Lung (tissue), 12 donors: ENCODE data around the gene BRD4. TPM values are rescaled to one million over a fixed set of nuclear protein-coding genes. Genes with fewer than 3 reads are reported as not detected.

Experiments used
- ATAC-seq: fragments of 200-7000 bp; cut with Tn5 transposase; one replicate; pipeline ENCODE4 v1.9.1; 2020; ENCODE audit warnings: moderate number of reproducible peaks; ENCODE audit not compliant: insufficient read depth, low FRiP score
- DNase-seq, 3 donors: peaks; one replicate each; pipeline ENCODE4 v3.0.0-alpha.2; 2013 to 2017
- H3K27ac ChIP-seq, 2 donors: one replicate each; pipeline ENCODE4 v1.5.1; 2013; ENCODE audit warnings: mild to moderate bottlenecking in 2 of 2, moderate library complexity in 2 of 2, control low read depth in 1 of 2, inconsistent platforms in 1 of 2, low read depth in 1 of 2, low read length in 1 of 2
- H3K27me3 ChIP-seq, 3 donors: one replicate each; pipeline ENCODE4 v1.5.1; 2013; ENCODE audit warnings: low read length in 2 of 3; ENCODE audit not compliant: control insufficient read depth in 3 of 3, insufficient read depth in 3 of 3
- H3K36me3 ChIP-seq, 4 donors: one replicate each; pipeline ENCODE4 v1.5.1; 2013; ENCODE audit warnings: low read length in 4 of 4, mild to moderate bottlenecking in 1 of 4, moderate library complexity in 1 of 4; ENCODE audit not compliant: control insufficient read depth in 4 of 4, insufficient read depth in 4 of 4
- H3K4me1 ChIP-seq, 5 donors: one replicate each; pipeline ENCODE4 v1.5.1; 2013; ENCODE audit warnings: low read length in 5 of 5, mild to moderate bottlenecking in 2 of 5, moderate library complexity in 1 of 5; ENCODE audit not compliant: control insufficient read depth in 5 of 5, insufficient read depth in 5 of 5
- H3K4me3 ChIP-seq: one replicate; pipeline ENCODE4 v1.5.1; 2013; ENCODE audit warnings: mild to moderate bottlenecking, control low read depth, moderate library complexity
- H3K9ac ChIP-seq, 2 donors: one replicate each; pipeline ENCODE4 v1.5.1; 2013; ENCODE audit warnings: low read length in 2 of 2, control low read depth in 1 of 2; ENCODE audit not compliant: insufficient read depth in 1 of 2
- H3K9me3 ChIP-seq, 4 donors: one replicate each; pipeline ENCODE4 v1.5.1; 2013; ENCODE audit warnings: low read length in 3 of 4, mild to moderate bottlenecking in 1 of 4, moderate library complexity in 1 of 4; ENCODE audit not compliant: control insufficient read depth in 4 of 4, insufficient read depth in 3 of 4
- CTCF ChIP-seq: IDR thresholded peaks from 2 replicates; pipeline ENCODE4 v1.5.1; 2012; ENCODE audit warnings: mild to moderate bottlenecking; ENCODE audit errors: control extremely low read depth, extremely low read depth
- WGBS, 2 donors: extraction: QIAGEN DNeasy Blood & Tissue Kit; methylation state at CpG; one replicate each; pipeline ENCODE4 v1.1.7; 2013; 5-methylcytosine and 5-hydroxymethylcytosine counted together
- polyA plus RNA-seq, 2 donors: library from polyadenylated mRNA; stranded (reverse); fragments of 200-250 nt; gene quantifications; one replicate each; pipeline ENCODE4 v1.2.1, GENCODE V29; 2013
- total RNA-seq, 2 donors: library from RNA; depleted of rRNA in 1 of 2; stranded (reverse); fragments of >200 nt in 1 of 2; gene quantifications; one replicate each; pipeline ENCODE4 v1.2.1, GENCODE V29; 2014 to 2021
- donor health status: control.
- donor health status: control.
- donor health status: Bipolar disorder and iron deficiency.
- donor health status: healthy.
- donor health status: DM: yes; HTN: yes; CAD: no.

The BRD4 gene
- total and polyA plus RNA-seq, 4 donors = 23.2 to 89.0 (median 37.7) TPM

- DNase-seq (no peak), ATAC-seq (no peak)
- Histone ChIP-seq H3K27ac (no peak overlapping the region), H3K4me3 (no peak overlapping the region), H3K27me3 (peaks cover 0 to 4% (median 0%) of the 10 kb centered on the region in 3 donors), H3K36me3 (peaks cover 2 to 38% (median 23%) of the 10 kb centered on the region in 4 donors), H3K4me1 (peaks cover 0 to 7% (median 0%) of the 10 kb centered on the region in 5 donors), H3K9ac (no peak overlapping the region), H3K9me3 (peaks cover 0 to 4% (median 0%) of the 10 kb centered on the region in 4 donors)
- TF ChIP-seq CTCF = no peak
- WGBS, 2 donors = 64 to 77% methylated on average over 2 of the region's 2 CpGs
Observed at GRCh38 chr19:15235781-15236180, 96.6 kb downstream of the BRD4 start.

- DNase-seq = no peak
- no peak overlapping the region for H3K9ac ChIP-seq
- peaks cover 2 to 27% (median 19%) of the 10 kb centered on the region in 4 donors for H3K36me3 ChIP-seq
- no peak for ATAC-seq
- H3K9me3 ChIP-seq = peaks cover 0 to 3% (median 0%) of the 10 kb centered on the region in 4 donors
- H3K4me3 ChIP-seq = no peak overlapping the region
- H3K4me1 ChIP-seq = peaks cover 0 to 7% (median 0%) of the 10 kb centered on the region in 5 donors
- H3K27ac ChIP-seq = no peak overlapping the region
- H3K27me3 ChIP-seq = peaks cover 0 to 4% (median 0%) of the 10 kb centered on the region in 3 donors
- no peak for TF ChIP-seq CTCF
- WGBS, 2 donors = 77 to 81% methylated on average over 10 of the region's 10 CpGs
Observed at GRCh38 chr19:15234431-15235130, 97.8 kb downstream of the BRD4 start.

GRCh38 chr19:15231271-15231670 is 101.1 kb downstream of the BRD4 start:
- H3K4me1 ChIP-seq = peaks cover 0 to 7% (median 0%) of the 10 kb centered on the region in 5 donors
- peaks cover 0 to 5% (median 3%) of the 10 kb centered on the region in 4 donors for H3K36me3 ChIP-seq
- peaks cover 0 to 4% (median 0%) of the 10 kb centered on the region in 3 donors for H3K27me3 ChIP-seq
- H3K9ac ChIP-seq = no peak overlapping the region
- no peak overlapping the region for H3K4me3 ChIP-seq
- ATAC-seq (no peak), DNase-seq (no peak)
- H3K9me3 ChIP-seq = peaks cover 0 to 3% (median 0%) of the 10 kb centered on the region in 4 donors
- WGBS, 2 donors = 82 to 89% methylated on average over 10 of the region's 10 CpGs
- H3K27ac ChIP-seq = no peak overlapping the region
- TF ChIP-seq CTCF = no peak
